GM23338 (cell line): ENCODE data around the gene NRF1. TPM values are rescaled to one million over a fixed set of nuclear protein-coding genes. Genes with fewer than 3 reads are reported as not detected.
"Not testable (repeated sequence)": the region's sequence is repeated elsewhere in the genome, so short reads cannot be mapped to it uniquely, and the experiment has no call there.

Source experiments
- ATAC-seq: fragments of 200-7000 bp; cut with Tn5 transposase; 3 replicates; pipeline ENCODE4 v1.9.1; 2020
- DNase-seq: peaks from one replicate; pipeline ENCODE4 v3.0.0-alpha.2; 2015; ENCODE audit warnings: low spot score
- H2AFZ ChIP-seq: fragments of 200-600 bp; sonication (generic); 2 replicates; pipeline ENCODE4 v1.8.0; 2016; ENCODE audit warnings: antibody characterized with exemption, mild to moderate bottlenecking, moderate library complexity
- H3F3A ChIP-seq: fragments of 200-600 bp; sonication (generic); replicated peaks from 2 replicates; pipeline ENCODE4 v1.8.0; 2017; ENCODE audit warnings: antibody characterized with exemption, mixed run types, low read depth
- H3K27ac ChIP-seq: fragments of 200-600 bp; sonication (generic); 2 replicates; pipeline ENCODE4 v1.6.1; 2016; ENCODE audit warnings: low read depth
- H3K27me3 ChIP-seq: fragments of 200-600 bp; sonication (generic); 2 replicates; pipeline ENCODE4 v1.8.0; 2016; ENCODE audit warnings: mild to moderate bottlenecking, mixed run types, moderate library complexity; ENCODE audit not compliant: insufficient read depth
- H3K36me3 ChIP-seq: fragments of 200-600 bp; sonication (generic); 2 replicates; pipeline ENCODE4 v1.8.0; 2016; ENCODE audit warnings: mild to moderate bottlenecking; ENCODE audit not compliant: insufficient read depth
- H3K4me1 ChIP-seq: fragments of 200-600 bp; sonication (generic); 2 replicates; pipeline ENCODE4 v1.8.0; 2016; ENCODE audit warnings: mild to moderate bottlenecking, moderate library complexity; ENCODE audit not compliant: insufficient read depth
- H3K4me2 ChIP-seq: fragments of 200-600 bp; sonication (generic); 2 replicates; pipeline ENCODE4 v1.7.1; 2017; ENCODE audit warnings: mixed run types
- H3K4me3 ChIP-seq: fragments of 200-600 bp; sonication (generic); 2 replicates; pipeline ENCODE4 v1.6.1; 2016; ENCODE audit warnings: mixed run types
- H3K79me2 ChIP-seq: fragments of 200-600 bp; sonication (generic); replicated peaks from 2 replicates; pipeline ENCODE4 v1.8.0; 2017; ENCODE audit warnings: mild to moderate bottlenecking; ENCODE audit not compliant: insufficient read depth
- H3K9me2 ChIP-seq: fragments of 200-600 bp; sonication (generic); 2 replicates; pipeline ENCODE4 v1.8.0; 2017; ENCODE audit not compliant: insufficient read depth
- H4K20me1 ChIP-seq: fragments of 200-600 bp; sonication (generic); replicated peaks from 2 replicates; pipeline ENCODE4 v1.8.0; 2017; ENCODE audit warnings: mild to moderate bottlenecking; ENCODE audit not compliant: insufficient read depth
- H3K27ac Mint-ChIP-seq: 2 replicates; pipeline ENCODE4 v1.8.0; 2020; ENCODE audit warnings: inconsistent platforms, mild to moderate bottlenecking, moderate library complexity, mixed read lengths
- H3K27me3 Mint-ChIP-seq: 3 replicates; pipeline ENCODE4 v1.8.0; 2022; ENCODE audit warnings: low read depth, mild to moderate bottlenecking, moderate library complexity, mixed read lengths, inconsistent platforms; ENCODE audit not compliant: insufficient read depth, poor library complexity
- H3K36me3 Mint-ChIP-seq: 3 replicates; pipeline ENCODE4 v1.8.0; 2021; ENCODE audit warnings: low read depth, mild to moderate bottlenecking, inconsistent platforms, moderate library complexity, mixed read lengths
- H3K4me1 Mint-ChIP-seq: 3 replicates; pipeline ENCODE4 v1.8.0; 2020; ENCODE audit warnings: mild to moderate bottlenecking, inconsistent platforms, mixed read lengths
- H3K4me3 Mint-ChIP-seq: 3 replicates; pipeline ENCODE4 v1.8.0; 2021; ENCODE audit warnings: moderate library complexity, mild to moderate bottlenecking, inconsistent platforms, mixed read lengths
- H3K9me3 Mint-ChIP-seq: 3 replicates; pipeline ENCODE4 v1.8.0; 2020; ENCODE audit warnings: moderate library complexity, mild to moderate bottlenecking, inconsistent platforms, mixed read lengths
- EZH2phosphoT487 ChIP-seq: fragments of 200-600 bp; sonication (generic); IDR thresholded peaks from one replicate; pipeline ENCODE4 v1.8.1; 2018; ENCODE audit warnings: antibody characterized with exemption; ENCODE audit not compliant: unreplicated experiment
- ZNF114 ChIP-seq: fragments of 250-450 bp; sonication (Bioruptor Pico); IDR thresholded peaks from 2 replicates; pipeline ENCODE4 v1.5.0; 2020; ENCODE audit warnings: mild to moderate bottlenecking, moderate library complexity
- polyA plus RNA-seq: library from polyadenylated mRNA; unstranded; fragments of >200 nt; fragmentation: Nextera tagmentation; extraction: Ambion mirVana; gene quantifications from 2 replicates; pipeline ENCODE4 v1.2.1, GENCODE V29; 2016
- total RNA-seq: library from RNA; depleted of rRNA; stranded (reverse); fragments of >200 nt; shearing (Covaris generic); gene quantifications from 2 replicates; pipeline ENCODE4 v1.2.3, GENCODE V29; 2014
- TF ChIP-seq, protein P1 (sequence below), 2 experiments: fragments of 200-600 bp in 1 of 2; sonication (generic) in 1 of 2; conservative IDR thresholded peaks; 2 replicates each; pipeline versions ENCODE4 v1.5.1 to v1.6.1; 2016 to 2017; ENCODE audit warnings: antibody characterized with exemption in 2 of 2, low read depth in 2 of 2, mild to moderate bottlenecking in 2 of 2, moderate library complexity in 1 of 2

Gene NRF1
- total and polyA plus RNA-seq, 2 experiments from 2014 or later: 5.3 to 24.6 TPM

- H3K27me3 ChIP-seq: no peaks in the 10 kb centered on the region
- ATAC-seq (no peak), DNase-seq (no peak)
- no peaks in the 10 kb centered on the region for H3K9me2 ChIP-seq
- Mint-ChIP-seq H3K27ac (no peak overlapping the region), H3K4me1 (peaks cover 13% of the 10 kb centered on the region), H3K9me3 (peaks cover 55% of the 10 kb centered on the region), H3K36me3 (peaks cover 79% of the 10 kb centered on the region), H3K4me3 (no peak overlapping the region), H3K27me3 (no peaks in the 10 kb centered on the region)
- H4K20me1 ChIP-seq: no peaks in the 10 kb centered on the region
- no peak overlapping the region for H2AFZ ChIP-seq
- no peak overlapping the region for H3K4me3 ChIP-seq
- peaks cover 51% of the 10 kb centered on the region for H3K36me3 ChIP-seq
- TF ChIP-seq EZH2phosphoT487: no peak
- H3K4me1 ChIP-seq: peaks cover 12% of the 10 kb centered on the region
- no peak overlapping the region for H3K4me2 ChIP-seq
- H3K79me2 ChIP-seq: peaks cover 20% of the 10 kb centered on the region
- H3K27ac ChIP-seq: no peak overlapping the region
- H3F3A ChIP-seq: 0 out of 2 replicates have a peak, but pooled peaks cover 5% of the 10 kb centered on the region
These were observed 50.2 kb downstream of the NRF1 start for GRCh38 chr7:129661645-129662182.

DNA sequence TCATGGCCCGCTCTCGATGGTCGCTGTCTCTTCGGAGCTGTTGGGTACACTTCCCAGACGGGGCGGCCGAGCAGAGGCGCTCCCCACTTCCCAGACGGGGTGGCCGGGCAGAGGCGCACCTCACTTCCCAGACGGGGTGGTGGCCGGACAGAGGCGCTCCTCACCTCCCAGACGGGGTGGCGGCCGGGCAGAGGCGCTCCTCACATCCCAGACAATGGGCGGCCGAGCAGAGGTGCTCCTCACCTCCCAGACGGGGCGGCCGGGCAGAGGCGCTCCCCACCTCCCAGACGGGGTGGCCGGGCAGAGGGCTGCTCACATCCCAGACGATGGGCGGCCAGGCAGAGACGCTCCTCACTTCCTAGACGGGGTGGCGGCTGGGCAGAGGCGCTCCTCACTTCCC, 51.7 kb downstream of the NRF1 start:
- peaks cover 20% of the 10 kb centered on the region for H3K79me2 ChIP-seq
- not testable (repeated sequence) for H3K27me3 ChIP-seq, DNase-seq, ATAC-seq, H3K9me2 ChIP-seq, H3K27ac Mint-ChIP-seq, H3K4me3 Mint-ChIP-seq, H2AFZ ChIP-seq, H3K4me3 ChIP-seq, H3K4me2 ChIP-seq, H3K27me3 Mint-ChIP-seq, H3F3A ChIP-seq, H3K27ac ChIP-seq, H4K20me1 ChIP-seq
- Mint-ChIP-seq H3K36me3 (peaks cover 64% of the 10 kb centered on the region), H3K9me3 (peaks cover 55% of the 10 kb centered on the region), H3K4me1 (peaks cover 13% of the 10 kb centered on the region)
- peaks cover 45% of the 10 kb centered on the region for H3K36me3 ChIP-seq
- H3K4me1 ChIP-seq: peaks cover 12% of the 10 kb centered on the region

GRCh38 chr7:129664029-129665012, 52.8 kb downstream of the NRF1 start:
- Mint-ChIP-seq H3K36me3 (peaks cover 53% of the 10 kb centered on the region), H3K27ac (peak overlapping the region; percentile 41), H3K4me1 (peaks cover 13% of the 10 kb centered on the region), H3K27me3 (no peaks in the 10 kb centered on the region), H3K4me3 (no peak overlapping the region), H3K9me3 (peaks cover 47% of the 10 kb centered on the region)
- H3K4me2 ChIP-seq: peak overlapping the region; percentile 42
- no peaks in the 10 kb centered on the region for H4K20me1 ChIP-seq
- H2AFZ ChIP-seq: no peak overlapping the region
- peaks cover 12% of the 10 kb centered on the region for H3K4me1 ChIP-seq
- peaks cover 20% of the 10 kb centered on the region for H3K79me2 ChIP-seq
- no peak for TF ChIP-seq ZNF114 (CRISPR knock-in tag)
- TF ChIP-seq, protein P1, sequence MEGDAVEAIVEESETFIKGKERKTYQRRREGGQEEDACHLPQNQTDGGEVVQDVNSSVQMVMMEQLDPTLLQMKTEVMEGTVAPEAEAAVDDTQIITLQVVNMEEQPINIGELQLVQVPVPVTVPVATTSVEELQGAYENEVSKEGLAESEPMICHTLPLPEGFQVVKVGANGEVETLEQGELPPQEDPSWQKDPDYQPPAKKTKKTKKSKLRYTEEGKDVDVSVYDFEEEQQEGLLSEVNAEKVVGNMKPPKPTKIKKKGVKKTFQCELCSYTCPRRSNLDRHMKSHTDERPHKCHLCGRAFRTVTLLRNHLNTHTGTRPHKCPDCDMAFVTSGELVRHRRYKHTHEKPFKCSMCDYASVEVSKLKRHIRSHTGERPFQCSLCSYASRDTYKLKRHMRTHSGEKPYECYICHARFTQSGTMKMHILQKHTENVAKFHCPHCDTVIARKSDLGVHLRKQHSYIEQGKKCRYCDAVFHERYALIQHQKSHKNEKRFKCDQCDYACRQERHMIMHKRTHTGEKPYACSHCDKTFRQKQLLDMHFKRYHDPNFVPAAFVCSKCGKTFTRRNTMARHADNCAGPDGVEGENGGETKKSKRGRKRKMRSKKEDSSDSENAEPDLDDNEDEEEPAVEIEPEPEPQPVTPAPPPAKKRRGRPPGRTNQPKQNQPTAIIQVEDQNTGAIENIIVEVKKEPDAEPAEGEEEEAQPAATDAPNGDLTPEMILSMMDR (conservative IDR thresholded peaks at IDR 0.05; ENCODE audit: low read depth in 2 of 2): peak; percentile 65 to 72
- H3F3A ChIP-seq: 0 out of 2 replicates have a peak, but pooled peaks cover 5% of the 10 kb centered on the region
- peaks cover 35% of the 10 kb centered on the region for H3K36me3 ChIP-seq
- DNase-seq (peak; percentile 66), ATAC-seq (peak; percentile 69)
- H3K9me2 ChIP-seq: no peaks in the 10 kb centered on the region
- H3K27me3 ChIP-seq: no peaks in the 10 kb centered on the region
- H3K27ac ChIP-seq: peak overlapping the region; percentile 82
- H3K4me3 ChIP-seq: no peak overlapping the region
